ENCODE results near the gene DEFB108B.
"Not testable (repeated sequence)": the region's sequence is repeated elsewhere in the genome, so short reads cannot be mapped to it uniquely, and the experiment has no call there.

Gene DEFB108B, protein sequence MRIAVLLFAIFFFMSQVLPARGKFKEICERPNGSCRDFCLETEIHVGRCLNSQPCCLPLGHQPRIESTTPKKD

DNA sequence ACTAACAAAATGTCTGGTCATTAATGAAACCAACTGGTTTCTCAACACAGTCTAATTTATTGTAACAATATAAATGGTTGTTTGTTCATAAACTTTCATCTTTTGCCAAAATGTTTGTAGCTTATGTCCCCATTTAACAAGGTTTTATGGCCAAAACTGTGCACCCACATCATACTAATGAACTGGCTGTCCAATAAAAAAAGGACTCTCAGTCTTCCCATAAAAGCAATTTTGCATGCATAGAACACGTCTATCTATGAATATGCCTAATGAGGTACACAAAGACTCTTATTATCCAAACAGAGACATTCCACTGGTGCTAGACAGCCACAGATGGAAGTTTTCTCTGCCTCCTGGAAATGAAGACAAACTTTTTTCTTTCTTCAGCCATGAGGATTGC lies at the start of gene DEFB108B:
Gene DEFB108B, plus strand, starts transcription at position 390 of the 400 bp plus-strand sequence. Its CDS starts 0 bp downstream, at position 390.
- not testable (repeated sequence) for DNase-seq

DNA sequence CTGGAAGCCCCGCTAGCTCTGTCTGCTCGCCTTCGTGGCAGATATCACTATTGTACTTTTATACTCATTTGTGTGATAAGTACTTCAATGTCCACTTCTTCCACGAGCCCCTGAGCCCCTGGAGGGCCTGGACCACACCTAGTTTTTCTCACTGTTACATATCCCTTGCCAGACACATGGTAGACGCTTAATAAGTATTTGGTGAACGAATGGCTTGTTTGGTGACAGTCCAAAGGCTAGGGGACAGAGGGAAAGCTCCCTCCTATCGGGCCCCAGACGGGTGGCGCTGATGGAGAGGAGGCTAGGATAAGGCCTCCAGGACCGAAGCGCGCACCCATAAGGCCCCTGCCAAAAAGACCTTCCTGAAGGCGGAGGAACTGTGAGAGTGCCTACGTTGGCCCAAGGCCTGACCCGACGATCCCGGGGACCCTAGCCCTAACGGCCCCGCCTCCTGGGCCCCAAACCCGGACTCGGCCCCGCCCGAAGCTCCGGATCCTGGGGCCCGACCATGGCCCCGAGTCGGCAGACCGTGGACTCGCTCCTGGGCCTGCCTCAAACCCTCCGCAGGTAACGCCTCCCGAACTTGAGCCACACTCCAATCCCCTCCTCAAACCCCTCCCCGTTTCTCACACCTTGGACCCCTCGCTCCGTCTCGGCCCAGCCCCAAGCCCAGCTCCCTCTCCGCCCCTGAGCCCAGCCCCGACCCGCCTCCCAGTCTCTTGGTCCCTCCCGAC lies 46.7 kb upstream of the DEFB108B start:
- peak; percentile 84 for DNase-seq

DNA sequence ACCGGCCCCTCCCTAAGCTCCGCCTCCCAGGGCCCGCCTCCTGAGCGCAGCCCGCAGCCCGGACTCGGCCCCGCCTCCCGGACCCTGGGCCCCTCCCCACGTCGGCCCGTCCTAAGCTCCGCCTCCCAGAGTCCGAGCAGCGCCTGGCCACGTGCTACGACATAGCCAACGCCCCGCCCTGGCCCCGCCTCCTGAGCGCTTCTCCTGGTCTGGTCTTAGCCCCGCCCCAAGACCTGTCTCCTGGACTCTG lies 46.2 kb upstream of the DEFB108B start:
- DNase-seq, result peak; percentile 99

DNA sequence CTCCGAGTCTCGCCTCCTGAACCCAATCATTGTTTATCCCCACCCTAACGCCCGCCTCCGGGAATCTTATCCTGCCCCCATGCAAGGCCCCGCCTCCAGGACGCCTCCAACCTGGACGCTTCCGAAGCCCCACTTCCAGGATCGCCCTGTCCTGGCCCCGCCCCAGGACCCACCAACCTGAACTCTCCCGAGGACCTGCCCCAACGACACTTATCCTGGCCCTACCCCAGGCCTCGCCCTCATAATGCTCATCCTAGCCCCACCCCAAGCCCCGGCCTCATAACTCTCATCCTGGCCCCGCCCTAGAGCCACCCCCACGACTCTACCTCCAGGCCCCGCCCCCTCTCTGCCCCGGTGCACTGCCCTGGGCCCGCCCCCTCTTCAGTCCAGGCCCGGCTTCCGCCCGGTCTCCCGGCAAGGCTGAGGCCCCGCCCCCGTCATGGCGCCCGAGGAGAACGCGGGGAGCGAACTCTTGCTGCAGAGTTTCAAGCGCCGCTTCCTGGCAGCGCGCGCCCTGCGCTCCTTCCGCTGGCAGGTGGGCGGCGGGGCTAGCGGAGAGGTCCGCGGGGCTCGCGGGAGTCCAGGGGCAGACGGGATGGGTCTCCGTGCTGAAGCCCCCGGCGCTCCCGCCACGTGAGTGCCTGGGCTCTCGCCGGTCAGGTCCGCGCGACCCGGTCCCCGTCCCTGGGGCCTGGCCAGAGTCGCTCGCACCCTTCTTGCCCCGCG lies 45.7 kb upstream of the DEFB108B start:
- no peak for DNase-seq

DNA sequence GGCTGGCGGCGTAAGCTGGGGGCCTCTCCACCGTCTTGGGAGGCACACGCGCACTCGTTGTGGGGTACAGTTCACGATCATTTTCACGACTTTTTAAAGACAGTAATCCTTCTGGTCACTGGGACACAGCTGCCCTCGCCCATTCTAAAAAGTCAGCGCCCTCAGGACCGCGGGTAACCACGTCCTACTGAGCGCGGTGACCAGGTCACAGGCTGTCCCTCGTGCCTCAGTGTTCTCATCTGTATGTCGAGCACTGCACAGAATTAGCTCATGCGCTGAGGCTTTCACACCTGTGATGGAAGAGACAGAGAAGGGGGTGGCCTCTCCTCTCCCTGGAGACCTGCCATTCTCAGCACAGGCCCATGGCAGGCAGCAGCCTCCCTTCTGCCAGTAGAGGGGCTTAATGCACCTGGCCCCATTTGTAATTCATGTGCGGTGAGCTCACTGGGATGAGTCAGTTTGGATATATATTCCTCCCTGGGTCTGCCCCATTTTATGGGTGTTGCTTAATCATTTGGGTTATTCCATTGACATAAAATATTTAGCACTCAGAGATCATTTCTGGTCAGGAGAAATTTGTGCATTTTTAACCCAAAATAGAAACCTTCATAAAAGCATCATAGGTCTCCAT lies 45.1 kb upstream of the DEFB108B start:
- DNase-seq, result peak; percentile 84

DNA sequence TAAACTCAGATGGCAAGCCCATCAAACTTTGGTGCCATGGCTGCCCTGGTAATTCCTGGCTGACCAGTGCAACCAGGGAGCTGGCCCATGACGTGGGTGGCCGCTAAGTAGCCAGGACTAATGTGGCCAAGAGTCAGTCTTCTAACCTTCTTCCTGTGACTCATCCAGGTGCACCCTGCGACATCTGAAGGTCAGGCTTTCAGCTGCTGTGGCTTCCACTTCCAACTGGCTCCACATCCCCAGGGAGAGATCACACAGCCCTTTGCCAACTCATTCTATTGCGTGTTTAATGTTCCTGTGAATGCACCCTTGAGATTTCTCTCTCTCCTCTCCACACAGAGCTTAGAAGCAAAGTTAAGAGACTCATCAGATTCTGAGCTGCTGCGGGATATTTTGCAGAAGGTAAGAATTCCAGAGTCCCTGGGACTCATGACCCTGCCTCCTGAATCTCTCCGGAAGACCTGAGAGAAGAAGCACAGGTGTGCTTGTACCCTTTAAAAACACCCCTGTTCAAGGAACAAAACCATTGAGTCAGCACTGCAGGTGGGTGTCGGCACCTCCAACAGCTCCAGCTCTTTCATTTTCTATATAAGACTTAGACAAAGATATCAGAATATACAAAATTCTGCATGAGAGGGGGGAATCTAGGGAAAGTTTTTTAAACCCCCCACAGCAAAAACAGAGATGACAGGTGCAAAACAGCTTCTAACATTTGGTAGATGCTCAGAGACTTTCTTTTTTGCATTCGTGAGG lies 43.4 kb upstream of the DEFB108B start:
- DNase-seq, result peak; percentile 39

DNA sequence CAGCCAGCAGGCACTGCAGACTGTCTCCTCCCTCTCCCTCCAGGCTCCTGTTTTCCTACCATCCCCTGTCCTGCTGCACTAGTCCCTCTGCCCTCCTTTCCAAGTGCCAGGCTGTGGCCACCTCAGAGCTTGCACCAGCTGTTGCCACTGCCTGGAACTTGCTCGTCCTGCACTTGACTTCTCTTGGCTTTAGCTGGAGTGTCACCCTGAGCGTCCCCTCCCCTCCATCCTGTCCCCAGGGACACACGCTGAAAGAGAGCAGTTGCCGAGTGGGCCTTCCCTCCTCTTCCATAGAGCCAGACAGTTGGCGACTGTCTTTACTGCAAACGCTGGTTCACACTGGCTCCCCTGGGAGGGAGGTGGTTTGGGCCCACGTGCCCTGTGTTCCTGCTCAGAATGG lies 41.9 kb upstream of the DEFB108B start:
- DNase-seq, result not testable (repeated sequence)

DNA sequence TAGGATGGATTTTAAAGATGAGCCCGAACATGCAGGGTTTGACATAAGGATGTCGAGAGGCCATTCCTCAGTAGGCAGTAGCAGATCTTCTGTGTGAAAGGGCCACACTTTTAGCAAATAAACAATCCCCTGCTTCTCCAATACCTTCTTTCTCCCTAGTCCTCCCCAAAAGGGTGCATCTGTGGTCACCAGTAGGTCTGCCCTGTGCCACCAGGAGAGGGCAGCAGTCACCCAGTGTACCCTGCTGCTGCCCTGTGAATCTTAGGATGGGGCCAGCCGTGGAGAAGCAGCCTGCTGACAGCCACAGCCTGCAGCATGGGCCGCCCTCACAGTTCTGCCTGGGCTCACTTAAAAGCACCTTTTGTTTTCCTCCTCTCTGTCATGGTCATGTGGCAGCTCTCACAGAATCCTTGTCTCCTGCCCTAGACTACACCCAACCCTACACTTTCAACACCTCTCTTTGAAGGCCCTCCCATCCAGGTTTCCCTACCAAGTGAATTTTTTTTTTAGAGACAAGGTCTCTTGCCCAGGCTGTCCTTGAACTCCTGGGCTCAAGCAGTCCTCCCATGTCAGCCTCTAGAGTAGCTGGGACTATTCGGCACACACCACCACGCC lies 40.3 kb upstream of the DEFB108B start:
- DNase-seq, result peak; percentile 28

DNA sequence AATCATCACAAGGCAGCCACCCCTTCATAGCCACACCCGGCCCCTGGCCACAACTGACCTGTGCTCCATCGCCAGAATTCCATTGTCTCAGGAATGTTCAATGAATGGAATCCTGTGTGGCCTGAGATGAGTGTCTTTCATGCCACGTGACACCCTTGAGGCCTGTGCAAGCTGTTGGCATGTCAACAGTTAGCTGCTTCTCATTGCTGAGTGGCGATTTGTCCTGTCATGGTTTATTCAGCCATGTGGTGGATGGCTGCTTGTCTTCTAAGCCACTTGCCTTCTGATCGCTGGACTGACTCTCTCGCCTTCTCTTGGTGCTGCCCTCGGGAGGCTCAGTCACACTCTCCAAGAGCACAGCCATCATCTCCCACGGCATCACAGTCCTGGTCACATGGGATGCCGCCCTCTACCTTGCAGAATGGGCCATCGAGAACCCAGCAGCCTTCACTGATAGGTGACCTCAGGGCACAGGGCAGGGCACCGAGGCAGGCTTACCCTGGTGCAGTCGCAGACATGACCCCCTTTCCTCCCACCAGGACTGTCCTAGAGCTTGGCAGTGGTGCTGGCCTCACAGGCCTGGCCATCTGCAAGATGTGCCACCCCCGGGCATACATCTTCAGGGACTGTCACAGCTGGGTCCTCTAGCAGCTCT lies 38.5 kb upstream of the DEFB108B start:
- peak; percentile 90 for DNase-seq

DNA sequence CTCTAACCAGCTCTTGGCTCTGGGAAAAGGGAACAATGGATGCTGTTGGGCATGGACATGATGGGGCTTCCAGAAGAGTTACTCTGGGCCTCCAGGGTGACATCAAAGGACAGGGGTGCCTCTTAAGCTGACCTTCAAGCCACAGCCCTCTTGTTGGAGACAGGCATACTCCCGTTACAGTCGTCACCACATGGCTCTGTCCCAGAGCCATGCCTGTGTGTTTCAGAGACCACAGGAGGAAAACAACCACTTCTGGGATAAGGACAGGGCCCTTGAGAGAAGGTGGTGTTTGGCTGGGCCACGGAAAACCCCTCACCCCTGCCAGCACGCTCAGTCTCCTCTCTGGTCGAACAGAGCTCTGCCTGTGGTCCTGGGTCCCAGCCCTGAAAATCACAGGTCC lies 37.8 kb upstream of the DEFB108B start:
- DNase-seq, result not testable (repeated sequence)

DNA sequence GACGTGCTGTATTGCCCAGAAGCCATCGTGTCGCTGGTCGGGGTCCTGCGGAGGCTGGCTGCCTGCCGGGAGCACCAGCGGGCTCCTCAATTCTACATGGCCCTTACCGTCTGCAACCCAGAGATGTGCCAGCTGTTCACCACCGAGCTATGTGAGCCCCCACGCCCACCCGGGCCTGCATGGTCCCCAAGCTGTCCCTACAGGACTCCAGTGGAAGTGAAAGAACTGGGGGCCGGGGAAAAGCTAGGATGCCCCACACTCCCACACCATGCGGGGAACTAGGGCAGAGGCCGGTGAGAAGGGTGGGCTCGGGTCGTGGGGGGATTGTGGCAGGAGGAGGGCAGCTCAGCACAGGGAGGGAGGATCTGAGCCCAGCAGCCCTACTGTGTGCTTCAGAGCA lies 37.0 kb upstream of the DEFB108B start:
- not testable (repeated sequence) for DNase-seq

DNA sequence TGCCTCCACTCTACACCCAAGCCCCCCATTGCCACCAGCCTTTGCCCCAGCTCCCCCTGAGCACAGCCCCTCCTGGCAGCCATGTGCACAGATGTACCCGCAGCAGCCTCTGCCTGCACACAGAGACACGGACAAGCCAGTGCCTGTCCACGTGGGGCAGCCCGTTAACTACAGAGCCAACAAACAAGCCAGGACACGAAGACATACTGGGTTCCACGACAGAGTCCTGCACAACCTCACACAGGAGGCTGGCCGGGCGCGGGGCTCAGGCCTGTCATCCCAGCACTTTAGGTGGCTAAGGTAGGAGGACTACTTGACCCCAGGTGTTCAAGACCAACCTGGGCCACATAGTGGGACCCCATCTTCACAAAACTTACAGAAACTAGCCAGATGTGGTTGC lies 36.2 kb upstream of the DEFB108B start:
- not testable (repeated sequence) for DNase-seq

DNA sequence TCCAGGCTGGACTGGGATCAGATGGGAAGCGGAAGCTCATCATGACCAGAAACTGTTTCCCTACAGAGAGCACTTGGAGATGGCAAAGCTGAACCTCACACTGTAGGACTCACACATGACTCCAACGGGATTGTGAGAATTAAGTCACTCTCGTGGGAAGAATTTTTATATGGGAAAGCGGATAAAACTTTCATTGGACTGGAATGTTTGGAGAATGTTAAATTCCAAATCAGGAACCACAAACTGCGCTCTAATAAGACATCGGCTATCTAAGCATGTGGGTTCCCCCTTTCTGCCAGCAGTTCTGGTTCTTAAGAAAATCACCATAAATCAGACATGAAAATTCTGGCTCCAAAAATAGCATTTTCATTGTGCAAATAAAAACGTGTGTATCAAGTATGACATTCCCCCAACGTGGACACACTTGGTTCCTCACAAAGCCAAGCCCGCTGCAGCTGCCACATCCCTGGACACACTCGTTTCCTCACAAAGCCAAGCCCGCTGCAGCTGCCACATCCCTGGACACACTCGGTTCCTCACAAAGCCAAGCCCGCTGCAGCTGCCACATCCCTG lies 33.4 kb upstream of the DEFB108B start:
- DNase-seq, result peak; percentile 59

DNA sequence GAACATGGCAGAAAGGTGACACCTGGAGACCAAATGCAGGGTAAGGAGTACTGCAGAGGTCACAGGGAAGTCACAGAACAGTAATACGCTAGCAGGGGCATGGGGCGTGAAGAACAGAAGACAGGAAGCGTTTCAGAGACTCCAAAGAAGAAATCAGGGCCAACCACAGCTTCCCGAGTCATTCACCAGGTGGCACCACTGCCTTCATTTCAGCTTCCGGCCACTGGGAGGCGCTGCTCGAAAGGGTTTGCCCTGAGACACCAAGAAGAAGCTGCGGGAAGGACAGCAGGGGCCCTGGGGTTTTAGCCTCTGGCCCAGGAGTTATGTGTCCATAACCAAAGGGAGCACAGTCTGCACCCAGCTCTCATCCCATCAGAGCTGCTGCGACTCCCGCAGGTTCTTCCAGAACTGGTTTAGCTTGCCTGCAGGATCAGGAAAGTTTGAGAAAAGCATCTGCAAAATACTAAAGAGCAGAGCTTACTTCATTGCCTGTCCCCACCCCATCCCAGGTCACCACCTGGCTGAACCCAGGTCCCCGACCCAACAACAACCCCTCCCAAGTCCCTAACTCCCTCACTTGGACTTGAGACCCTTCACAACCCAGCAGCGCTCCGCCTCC lies 32.6 kb upstream of the DEFB108B start:
- peak; percentile 65 for DNase-seq

DNA sequence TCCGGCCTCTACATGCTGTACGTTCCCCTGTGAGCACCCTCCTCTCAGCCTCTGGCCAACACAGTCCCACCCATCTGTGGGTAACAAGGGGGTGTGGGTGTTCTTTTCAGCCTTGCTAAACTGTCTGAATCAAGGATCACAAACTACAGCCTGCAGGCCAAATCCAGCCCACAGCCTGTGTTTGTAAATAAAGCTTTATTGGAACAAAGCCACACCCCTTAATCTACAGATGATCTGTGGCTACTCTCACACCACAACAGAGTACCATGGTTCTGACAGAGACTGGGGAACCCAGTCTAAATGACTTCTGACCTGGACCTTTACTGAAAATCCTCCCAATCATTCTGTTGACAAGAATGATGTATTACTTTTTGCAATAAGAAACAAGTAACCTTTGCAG lies 32.0 kb upstream of the DEFB108B start:
- not testable (repeated sequence) for DNase-seq

DNA sequence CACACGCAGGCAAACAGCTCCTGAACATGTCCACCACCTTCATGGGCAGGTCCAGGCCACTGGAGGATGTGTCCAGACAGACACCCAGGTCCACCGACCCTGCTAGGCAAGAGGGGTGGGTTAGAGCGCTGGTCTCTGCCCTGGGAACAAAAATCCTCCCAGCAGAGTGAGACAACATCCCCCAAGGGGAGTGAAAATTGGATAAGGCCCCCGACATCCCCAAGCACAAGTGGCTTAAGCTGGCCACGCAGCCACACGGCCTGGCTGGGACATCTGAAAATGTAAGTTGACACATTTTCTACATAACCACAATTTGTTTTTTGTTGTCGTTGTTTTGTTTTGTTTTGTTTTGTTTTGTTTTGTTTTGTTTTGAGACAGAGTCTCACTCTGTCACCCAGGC lies 30.1 kb upstream of the DEFB108B start:
- not testable (repeated sequence) for DNase-seq

DNA sequence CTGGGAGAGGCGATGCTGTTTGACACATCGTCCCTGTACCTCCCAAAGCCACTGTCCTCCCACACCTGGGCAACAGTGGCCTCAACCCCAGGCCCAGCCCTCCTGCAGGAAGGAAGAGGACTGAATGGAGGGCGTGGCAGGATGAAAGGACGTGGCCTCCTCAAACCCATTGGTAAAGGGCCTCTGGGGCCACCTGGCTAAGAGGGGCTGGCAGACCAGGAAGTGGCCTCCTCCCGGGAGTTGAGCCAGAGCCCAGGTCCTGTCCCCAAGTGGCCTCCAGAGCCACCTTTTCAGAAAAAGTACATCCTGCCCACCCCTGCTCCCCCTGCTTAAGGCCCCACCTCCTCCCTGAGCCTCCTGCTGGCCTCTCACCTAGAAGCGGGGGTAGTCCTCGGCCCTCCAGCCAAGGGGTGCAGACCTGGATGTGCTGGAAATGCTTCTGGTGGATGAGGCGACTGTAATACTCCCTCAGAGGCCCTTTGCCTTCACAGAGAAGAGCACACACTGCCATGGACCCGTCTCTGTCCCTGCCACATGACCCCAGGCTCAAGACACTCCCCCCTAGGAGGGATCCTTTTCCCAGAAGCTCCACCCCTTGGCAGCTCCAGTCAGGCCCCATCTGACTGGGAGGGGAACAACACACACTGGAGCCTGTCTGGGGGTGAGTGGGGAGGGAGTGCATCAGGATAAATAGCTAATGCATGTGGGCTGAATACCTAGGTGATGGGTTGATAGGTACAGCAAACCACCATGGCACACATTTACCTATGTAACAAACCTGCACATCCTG lies 28.6 kb upstream of the DEFB108B start:
- not testable (repeated sequence) for DNase-seq

DNA sequence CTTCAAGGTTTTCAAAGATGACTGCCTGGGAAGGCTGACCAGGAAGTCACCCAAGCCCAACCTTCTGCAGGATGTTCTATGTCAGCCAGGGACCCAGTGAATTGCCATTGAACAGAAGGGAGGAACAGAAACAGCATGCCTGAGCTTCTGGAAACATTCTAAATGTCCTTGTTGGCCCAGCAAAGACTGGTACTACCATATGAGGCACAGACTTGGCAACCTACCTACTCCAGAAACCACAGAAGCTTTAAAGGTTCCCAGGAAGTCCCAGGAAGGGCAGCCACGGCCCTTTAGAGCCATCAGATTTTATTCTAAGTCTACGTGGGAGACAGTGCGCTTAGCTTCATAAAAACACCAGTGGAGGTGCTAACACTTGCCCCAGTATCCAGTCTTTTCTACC lies 20.5 kb upstream of the DEFB108B start:
- DNase-seq, result not testable (repeated sequence)

DNA sequence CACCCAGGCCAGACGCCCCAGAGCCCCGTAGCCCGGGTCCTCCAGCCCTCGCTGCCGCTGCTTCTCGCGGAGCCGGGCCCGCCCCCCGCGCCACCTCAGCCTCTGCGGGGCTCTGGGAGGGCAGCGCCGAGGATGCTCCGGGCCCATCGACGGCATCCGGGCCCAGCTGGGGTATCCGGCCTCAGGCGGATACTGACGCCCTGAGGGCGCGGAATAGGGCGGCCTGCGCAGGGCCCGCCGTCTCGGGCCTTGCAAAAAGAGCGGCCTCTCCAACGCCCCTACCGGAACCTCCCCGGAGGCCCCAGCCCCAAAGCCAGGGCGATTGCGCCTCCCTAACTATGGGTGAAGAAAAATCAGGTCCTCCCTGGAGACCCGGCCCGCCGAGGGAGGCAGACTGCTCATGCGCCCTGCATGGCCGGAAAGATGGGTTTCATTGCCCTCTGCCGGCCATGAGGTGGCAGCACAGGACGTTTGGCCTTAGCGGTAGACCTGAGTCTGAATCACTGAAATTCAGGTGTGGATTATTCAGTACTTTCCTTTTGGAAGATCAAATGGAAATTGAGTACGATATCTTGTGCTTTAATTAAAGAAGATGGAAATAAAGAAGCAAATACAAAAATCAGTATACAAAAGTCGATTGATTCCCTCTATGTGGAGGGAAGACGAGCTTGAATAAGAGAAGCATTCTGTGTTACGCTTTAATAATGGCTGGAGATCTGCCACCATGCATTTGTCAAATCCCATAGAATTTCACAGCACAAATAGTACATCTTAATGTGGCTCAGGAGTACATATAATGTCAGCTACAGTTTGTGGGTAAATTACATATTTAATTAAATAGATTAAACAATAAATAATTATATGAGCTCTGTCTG lies 19.3 kb upstream of the DEFB108B start:
- DNase-seq, result peak; percentile 75
